Measurements from ENCODE around the gene SLC35F1. TPM values are rescaled to one million over a fixed set of nuclear protein-coding genes. Genes with fewer than 3 reads are reported as not detected.

The SLC35F1 gene
- polyA plus RNA-seq, 4 donors: 3.6 to 3.9 (median 3.7) TPM

- no peak for DNase-seq (ENCODE audit: low read depth in 4 of 4, low spot score in 3 of 4)
Observed at GRCh38 chr6:118102401-118102800, 195.3 kb downstream of the SLC35F1 start.

- DNase-seq (ENCODE audit: low read depth in 4 of 4, low spot score in 3 of 4): no peak
Observed at GRCh38 chr6:118103381-118104146, 196.5 kb downstream of the SLC35F1 start.

DNA sequence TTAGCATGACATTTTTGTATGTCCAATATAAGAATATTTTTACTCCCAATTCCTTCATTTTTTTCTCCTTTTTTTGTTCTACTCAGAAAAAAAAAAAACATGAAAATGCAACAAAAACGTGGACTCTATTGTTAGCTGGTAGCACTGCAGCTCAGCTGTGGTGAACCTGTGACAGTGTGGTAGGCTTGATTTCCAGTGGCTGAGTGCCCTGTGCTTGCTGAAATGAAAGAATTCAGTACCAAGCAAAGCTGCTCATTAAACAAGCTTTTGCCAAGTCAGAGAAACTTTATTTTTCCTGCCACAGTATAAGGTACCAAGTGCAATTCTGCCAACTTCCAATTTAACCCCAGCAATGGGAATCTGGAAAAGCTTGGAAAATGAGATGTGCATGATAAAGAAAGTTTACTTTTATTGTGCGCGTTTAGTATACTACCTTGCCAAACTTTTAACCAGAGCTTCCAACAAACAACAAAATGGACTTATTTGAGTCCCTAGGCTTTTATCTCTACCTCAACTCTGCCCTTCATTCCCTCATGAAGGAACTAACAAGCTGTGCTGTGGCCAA is 215.2 kb downstream of the SLC35F1 start:
- no peak for DNase-seq (ENCODE audit: low read depth in 4 of 4, low spot score in 3 of 4)

- no peak for DNase-seq (ENCODE audit: low read depth in 4 of 4, low spot score in 3 of 4)
Observed at GRCh38 chr6:118122801-118123200, 215.7 kb downstream of the SLC35F1 start.

DNA sequence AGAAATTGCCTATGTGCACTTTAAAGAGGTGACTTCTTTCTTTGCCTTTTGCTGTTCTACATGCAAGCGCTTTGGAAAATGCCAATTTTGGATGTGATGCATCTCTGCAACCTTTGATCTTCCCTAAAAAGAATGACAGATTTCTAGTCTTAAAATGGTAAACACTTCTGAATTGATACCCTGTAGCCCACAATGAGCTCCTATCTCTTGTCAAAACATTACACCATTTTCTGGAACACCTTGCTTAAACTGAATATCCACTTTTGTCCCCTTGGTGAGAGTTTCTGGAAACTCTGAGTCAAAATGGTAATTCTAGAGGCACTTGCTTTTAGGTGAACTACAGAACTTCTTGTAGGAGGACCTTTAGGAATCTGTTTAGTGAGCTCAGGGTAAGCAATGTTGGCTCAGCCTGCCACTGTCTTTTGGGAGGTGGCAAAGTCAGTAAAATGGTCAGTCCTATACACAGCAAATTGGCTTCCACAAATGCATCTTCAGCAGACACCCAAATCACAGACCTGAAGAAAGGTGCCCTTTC is 216.5 kb downstream of the SLC35F1 start:
- no peak for DNase-seq (ENCODE audit: low read depth in 4 of 4, low spot score in 3 of 4)

DNA sequence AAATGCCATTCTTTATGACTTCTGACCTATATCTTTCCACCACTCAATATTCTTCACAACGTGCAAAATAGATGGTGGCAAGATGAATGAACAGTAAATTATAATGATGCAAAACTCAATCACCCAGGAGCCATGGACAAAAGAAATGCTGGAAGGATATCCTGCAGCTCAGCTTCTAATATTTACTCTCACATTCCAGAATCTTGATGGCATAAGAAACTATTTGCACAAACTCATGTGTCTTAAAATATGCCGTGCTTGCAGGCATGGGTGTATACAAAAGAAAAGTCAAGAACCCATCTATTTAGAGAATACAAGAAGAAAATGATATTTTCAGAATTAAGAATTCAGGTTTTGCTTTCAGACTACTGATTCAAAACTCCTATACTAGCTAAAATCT is 217.8 kb downstream of the SLC35F1 start:
- DNase-seq (ENCODE audit: low read depth in 4 of 4, low spot score in 3 of 4): no peak

- no peak for DNase-seq (ENCODE audit: low read depth in 4 of 4, low spot score in 3 of 4)
Observed at GRCh38 chr6:118128755-118129154, 221.7 kb downstream of the SLC35F1 start.

DNA sequence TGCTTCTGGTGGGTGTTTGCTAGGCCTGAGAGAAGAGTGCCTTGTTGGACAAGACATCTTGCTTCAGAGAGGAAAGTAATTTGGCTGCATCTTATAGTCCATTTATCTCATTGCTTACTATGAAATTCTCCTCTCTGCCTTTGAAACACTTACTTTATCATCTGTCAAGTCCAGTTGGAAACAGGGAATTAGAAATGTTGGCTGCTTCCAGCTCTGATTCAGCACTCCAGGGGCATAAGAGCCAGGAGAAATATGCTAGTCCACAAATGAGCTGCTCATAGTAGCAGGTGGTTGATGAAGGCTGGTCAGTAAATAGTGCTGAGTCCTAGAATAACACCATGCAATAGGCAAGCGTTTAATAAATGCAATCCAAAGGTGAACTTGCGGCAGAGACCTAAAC is 227.1 kb downstream of the SLC35F1 start:
- no peak for DNase-seq (ENCODE audit: low read depth in 4 of 4, low spot score in 3 of 4)

- DNase-seq (ENCODE audit: low read depth in 4 of 4, low spot score in 3 of 4): peak; percentile 16 to 60 (median 39)
Observed at GRCh38 chr6:118134736-118135135, 227.7 kb downstream of the SLC35F1 start.

DNA sequence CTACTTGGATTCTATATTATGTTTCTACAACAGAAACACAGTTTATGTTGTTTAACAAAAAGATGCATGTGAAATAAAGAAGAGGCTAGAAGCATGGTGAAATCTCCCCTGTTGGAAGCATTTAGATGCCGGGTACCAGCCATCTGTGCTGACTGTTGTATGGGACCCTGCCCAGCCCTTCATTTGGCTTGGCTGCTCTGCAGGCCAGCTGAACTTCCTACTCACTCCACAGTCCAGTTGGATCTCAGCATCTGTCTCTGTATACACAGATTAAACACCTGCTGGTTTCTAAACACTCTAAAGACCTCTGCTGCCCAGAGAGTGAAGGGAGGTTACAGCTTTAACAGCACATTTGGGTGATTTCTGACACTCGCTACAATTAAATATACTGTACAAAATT is 228.3 kb downstream of the SLC35F1 start:
- DNase-seq (ENCODE audit: low read depth in 4 of 4, low spot score in 3 of 4): no peak

GRCh38 chr6:118141211-118141610 is 234.1 kb downstream of the SLC35F1 start:
- DNase-seq (ENCODE audit: low read depth in 4 of 4, low spot score in 3 of 4): no peak

DNA sequence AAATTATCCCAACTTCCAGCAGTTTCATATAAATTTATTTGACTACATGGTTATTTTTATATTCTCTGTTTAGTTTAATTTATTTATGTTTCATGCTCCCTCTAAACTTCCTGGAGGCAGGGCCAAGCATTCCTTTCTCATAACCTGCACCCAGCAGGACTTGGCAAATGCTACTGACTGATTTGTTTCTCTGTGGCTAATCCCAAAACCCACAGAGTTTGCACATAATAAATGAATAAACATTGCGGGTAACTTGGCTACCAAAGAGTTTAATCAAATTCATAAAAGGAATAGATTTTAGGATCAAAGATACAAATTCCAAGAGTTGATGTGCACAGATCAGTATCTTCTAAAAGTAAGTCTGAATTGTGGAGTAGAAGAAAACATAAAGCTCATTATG is 239.5 kb downstream of the SLC35F1 start:
- DNase-seq (ENCODE audit: low read depth in 4 of 4, low spot score in 3 of 4): no peak

DNA sequence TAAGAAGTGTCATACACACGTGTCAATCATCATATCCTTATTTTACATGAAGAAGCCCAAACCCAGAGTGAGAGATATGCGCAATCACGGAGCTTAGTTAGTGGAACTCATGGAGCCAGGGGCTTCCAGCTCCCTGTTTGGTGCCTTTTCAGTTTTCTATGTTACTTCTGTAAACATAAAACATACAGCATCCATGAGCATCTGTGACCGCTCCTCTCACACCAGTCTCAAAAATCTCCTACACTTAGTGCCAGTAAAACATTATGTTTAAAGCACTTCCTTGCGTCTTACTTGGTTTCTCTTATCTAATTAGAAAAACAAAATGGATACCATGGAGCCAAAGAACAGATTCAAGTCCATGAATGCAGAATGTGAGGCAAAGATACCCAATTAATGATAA is 240.4 kb downstream of the SLC35F1 start:
- no peak for DNase-seq (ENCODE audit: low read depth in 4 of 4, low spot score in 3 of 4)

DNA sequence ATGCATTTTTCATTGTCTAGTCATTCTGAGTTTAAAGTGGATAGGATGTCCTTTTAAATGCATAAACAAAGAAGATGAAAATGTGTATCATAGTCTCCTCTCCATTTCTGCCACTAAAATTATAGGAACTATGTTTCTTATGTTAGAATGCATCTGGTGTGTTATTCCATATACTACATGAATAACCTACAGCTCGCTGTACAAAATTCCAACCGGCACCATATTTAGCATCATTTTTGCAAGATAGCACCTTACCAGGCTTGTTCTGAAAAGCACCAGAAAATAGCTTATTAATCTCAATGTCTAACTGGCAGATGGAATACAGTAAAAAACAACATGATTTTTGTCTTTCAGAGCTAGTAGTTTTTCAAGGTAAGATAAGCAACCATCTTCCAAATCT is 241.5 kb downstream of the SLC35F1 start:
- DNase-seq (ENCODE audit: low read depth in 4 of 4, low spot score in 3 of 4): no peak

- DNase-seq (ENCODE audit: low read depth in 4 of 4, low spot score in 3 of 4): no peak
Observed at GRCh38 chr6:118152524-118152923, 245.5 kb downstream of the SLC35F1 start.

DNA sequence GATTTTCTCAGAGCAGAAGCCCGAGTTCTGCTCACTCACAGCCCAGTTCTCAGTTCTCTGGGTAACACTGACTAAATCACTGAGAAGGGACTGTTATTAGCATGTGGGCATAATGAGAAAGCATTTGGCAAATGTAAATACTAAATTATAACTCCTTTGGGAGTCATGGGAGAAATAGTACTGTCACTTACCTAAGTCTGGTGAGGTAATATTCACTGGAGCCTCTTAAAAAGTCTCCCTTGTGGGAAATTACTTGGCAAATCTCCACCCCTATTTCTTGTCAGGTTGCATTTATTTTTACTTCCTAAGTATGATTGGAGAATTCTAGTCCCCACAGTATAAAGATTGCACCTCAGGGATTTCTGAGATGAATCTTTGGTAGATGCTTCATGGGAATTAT is 254.3 kb downstream of the SLC35F1 start:
- no peak for DNase-seq (ENCODE audit: low read depth in 4 of 4, low spot score in 3 of 4)

DNA sequence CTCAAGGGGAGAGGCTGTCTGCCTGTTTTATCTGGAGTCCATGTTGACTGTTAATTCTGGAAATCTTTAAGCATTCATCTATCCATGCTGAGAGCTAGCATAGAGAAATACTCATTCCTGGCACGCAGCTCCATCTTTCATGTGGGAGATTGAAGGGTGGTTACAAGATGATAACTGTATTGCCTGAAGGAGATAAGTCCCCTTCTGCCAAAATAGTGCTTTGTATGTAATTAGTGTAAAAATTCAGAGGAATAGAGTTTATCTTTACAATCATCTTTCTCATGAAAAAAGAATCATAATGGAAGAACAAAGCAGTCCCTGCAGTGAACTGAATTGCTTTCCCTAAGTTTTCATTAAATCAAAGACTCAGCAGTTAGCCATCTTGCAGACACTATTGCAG is 256.5 kb downstream of the SLC35F1 start:
- DNase-seq (ENCODE audit: low read depth in 4 of 4, low spot score in 3 of 4): no peak

GRCh38 chr6:118165500-118165899 is 258.4 kb downstream of the SLC35F1 start:
- DNase-seq (ENCODE audit: low read depth in 4 of 4, low spot score in 3 of 4): no peak

- no peak for DNase-seq (ENCODE audit: low read depth in 4 of 4, low spot score in 3 of 4)
Observed at GRCh38 chr6:118168421-118168820, 261.4 kb downstream of the SLC35F1 start.

DNA sequence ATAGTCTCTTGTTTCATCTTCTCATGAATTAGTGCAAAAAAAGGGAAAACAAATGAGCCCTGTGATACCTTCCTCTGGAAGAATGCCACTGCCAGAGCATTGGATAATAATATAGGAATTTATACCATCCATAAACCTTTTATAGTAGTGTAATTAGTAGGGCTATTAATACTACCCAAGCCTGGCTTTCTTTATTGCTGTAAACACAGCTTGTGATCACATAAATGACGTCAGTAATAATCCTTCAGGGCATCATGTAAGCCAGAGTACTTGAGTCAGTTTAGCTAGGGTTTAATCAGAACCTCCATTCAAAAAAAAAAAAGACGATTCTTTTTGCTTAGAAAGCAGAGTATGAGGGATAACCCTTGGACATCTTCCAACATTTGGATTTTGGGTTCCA is 264.8 kb downstream of the SLC35F1 start:
- no peak for DNase-seq (ENCODE audit: low read depth in 4 of 4, low spot score in 3 of 4)

- DNase-seq (ENCODE audit: low read depth in 4 of 4, low spot score in 3 of 4): no peak
Observed at GRCh38 chr6:118174071-118174470, 267.0 kb downstream of the SLC35F1 start.

- DNase-seq (ENCODE audit: low read depth in 4 of 4, low spot score in 3 of 4): no peak
Observed at GRCh38 chr6:118177720-118178119, 270.7 kb downstream of the SLC35F1 start.
